Hematopoietic multipotent progenitor cell treated with erythropoietin and hydrocortisone succinate and interleukin-3 and kit ligand, for 15 days (in vitro differentiated cells): ENCODE data around the gene JPH3.

Experiments
- DNase-seq: peaks from one replicate; pipeline ENCODE4 v3.0.0-alpha.2; 2015; ENCODE audit warnings: low spot score

Gene JPH3

DNA sequence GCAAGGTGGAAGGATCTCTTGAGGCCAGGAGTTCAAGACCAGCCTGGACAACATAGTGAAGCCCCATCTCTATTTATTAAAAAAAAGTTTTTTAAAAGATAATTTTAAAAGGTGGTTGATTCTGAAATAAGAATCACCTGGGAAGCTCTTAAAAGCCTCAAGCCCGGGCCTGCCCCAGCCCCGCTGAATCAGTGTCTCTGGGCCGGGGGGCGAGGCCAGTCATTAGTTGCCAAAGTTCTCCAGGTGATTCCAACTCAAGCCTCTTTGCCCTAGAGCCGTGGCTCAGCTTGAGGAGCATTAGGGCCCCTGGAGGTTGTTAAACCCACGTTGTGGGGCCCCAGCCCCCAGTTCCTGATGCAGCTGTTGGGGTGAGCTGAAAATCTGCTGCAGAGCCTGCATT, 24.6 kb downstream of the JPH3 start:
- no peak for DNase-seq

DNA sequence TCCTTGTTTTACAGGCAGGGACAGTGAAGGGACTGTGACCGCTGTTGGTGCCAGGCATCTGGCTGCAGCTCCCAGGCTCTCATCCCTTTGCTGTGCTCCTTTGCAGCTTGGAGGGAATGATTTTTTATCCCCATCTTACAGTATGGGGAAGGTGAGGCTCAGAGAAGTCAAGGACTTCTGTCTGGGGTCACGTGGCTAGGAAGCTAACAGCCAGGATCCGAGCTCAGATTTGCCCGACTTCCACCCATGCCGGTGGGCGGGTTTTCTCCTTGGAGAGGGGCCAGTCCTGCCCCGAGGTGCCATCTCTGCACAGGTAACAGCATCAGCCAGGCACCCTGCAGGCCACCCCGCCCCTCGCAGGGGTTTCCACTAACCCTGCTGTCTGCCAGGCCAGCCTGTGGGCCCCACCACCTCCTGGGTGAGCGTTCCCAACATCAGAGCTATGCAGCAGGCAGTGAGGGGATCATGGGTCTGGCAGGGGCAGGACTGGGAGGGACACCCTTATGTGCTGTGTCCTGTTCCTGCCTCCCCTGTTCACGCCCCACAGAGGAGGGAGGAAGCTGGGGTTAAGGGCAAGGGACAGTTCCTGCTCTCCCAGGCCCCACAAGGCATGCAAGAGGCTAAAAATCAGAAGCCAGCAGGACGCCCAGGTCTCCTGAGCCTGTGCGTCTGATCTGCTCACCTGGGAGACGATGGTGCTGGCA, 25.4 kb downstream of the JPH3 start:
- no peak for DNase-seq

DNA sequence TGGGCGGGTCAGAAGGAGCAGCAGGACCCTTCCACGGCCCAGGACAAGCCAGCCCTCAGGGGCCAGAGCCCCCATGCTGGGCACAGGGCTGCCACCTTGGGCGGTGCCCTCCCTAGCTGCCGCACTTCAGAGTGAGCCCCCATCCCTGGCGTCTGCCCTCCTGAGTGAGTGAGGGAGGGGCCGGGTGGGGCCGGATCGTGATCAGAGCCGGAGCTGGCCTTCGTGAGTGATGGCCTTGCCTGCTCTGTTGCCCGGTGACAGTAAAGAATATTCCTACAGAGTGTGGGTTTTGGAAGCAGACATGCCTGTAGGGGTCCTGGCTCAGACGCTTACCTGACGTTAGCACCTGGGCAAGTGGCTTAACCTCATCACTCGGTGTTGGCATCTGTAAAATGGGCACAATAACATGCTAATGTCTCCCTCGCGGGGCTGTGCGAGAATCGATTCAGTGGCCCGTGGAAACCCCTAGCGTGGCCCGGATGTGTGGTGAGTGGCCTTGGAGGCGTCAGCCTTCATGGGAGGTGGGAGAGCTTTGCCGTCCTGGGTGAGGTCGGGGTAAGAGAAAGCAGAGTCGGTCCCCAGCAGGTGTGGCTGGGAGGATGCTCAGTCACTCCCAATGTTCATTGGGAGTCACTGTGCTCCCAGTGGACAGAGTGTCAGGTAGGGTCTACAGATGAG, 26.1 kb downstream of the JPH3 start:
- DNase-seq, result no peak

DNA sequence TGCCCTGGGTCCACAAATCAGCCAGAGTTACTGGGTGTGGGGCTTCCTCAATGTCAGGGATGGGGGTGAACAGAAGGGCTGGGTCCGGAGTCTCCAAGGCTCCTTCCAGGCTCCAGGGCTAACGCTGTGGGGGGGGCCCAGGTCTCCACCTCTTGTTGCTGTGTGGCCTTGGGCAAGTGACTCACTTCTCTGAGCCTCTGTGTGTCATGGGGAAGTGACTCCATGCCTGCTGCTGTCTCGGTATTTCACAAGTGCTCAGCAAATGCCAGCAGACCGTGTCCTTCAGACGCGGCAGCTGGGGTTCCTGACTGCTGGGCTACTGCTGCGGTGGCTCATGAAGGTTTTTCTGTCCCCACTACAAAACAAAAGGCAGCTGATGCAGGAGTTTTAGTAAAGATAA, 26.6 kb downstream of the JPH3 start:
- DNase-seq, result no peak

DNA sequence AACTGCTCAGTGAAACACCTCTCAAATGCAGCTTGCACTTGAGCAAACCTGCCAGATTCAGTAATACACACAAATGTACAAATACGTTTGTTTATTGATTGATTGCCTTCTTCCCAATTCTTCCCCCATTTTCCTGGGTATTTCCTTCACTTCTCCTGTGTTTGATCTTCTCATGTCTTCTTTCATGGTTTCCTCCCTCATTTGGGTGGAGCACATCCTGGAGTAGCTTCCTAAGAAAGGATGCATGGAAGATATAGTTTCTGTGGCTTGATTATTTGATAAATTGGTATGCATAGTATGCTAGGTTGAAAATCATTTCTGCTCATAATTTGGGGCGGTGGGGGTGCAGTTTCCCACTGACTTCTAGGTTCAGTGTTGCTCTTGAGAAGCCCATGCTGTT, 28.8 kb downstream of the JPH3 start:
- no peak for DNase-seq

DNA sequence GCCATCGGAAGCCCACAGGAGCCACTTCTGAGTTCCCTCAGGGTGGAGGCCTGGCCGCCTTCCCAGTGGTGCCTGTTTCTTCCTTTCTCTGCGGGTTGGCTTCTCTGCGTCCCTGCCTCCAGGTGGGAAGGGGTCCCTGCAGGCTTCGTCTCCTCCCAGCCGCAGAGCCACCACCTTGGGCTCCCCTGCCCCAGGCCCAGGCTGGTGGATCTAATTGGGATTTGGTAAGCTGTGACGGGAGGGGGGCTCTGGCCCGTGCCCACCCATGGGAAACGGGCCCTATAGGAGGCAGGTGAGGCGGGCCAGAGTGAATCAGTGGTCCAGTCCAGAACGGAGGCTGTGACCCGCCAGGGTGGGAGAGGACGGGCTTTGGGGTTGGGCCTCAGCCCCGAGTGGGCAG, 32.1 kb downstream of the JPH3 start:
- no peak for DNase-seq

DNA sequence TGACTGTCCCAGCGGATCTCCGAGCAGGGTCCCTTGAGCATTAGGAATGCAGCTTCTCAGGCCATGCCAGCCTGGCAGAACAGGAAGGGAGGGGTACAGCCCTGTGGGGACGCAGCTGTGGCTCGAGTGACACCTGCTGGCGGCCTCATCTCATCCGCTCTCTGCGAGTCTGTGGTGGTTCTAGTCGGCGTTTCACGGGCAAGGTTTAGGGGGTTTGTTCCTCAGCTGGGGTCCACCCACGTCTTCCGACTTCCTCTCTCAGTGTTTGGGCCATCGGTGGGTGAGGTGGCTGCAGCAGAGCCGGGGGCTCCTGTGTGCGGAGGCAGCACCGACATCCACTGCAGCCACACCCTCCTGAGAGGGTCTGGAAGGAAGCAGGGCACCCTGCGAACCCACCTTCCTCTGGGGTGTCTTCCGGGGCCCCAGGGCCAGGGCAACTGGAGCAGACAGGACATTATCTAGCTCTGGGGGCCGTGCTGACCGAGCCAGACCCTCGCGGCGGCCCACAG, 33.3 kb downstream of the JPH3 start:
- DNase-seq, result no peak

DNA sequence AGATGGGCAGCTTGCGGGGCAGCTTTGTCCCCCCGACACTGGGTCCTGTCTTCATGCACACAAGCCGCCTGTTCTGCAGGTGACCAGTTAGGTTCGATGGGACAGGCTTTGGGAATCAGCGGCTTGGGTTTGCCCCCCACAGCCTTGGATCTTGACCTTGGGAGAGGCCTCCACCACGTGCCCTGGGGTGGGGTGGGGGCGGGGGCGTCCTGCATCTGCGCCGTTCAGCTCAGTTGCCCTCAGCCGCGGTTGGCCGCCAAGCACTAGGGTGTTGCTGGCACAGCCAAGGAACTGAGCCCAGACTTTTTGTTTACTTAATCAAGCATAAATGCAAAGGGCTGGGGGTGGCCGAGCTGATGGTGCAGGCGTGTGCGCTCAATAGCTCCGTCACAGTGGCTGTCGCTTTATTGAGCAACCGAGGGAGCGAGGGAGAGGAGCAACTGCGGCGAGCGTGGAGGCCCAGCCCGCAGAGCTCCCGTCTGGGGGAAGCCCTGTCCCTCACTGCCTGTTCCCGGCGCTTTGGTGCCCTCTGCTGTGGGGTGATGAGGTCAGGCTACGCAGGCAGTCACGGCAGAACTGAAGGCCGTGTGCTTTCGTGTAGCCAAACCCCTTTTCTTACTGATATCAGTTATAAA, 33.9 kb downstream of the JPH3 start:
- peak; percentile 6 for DNase-seq

DNA sequence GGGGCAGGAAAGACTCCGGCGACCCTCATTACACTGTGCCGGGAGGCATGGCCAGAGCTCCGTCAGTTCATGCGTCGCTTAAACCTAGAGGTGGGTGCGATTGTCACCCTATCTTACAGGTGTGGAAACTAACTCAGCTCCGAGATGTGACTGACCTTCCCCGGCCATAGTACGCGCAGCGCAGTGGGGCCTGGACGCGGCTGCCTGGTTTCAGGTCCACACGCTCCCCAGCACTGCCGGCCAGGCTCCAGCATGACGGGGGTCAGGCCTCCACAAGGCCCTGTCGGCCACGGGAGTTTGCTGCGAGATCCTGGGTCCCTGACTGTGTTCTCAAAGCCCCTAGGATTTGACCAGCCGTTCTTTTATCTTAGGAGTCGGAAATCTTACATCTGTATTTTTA, 34.4 kb downstream of the JPH3 start:
- no peak for DNase-seq

DNA sequence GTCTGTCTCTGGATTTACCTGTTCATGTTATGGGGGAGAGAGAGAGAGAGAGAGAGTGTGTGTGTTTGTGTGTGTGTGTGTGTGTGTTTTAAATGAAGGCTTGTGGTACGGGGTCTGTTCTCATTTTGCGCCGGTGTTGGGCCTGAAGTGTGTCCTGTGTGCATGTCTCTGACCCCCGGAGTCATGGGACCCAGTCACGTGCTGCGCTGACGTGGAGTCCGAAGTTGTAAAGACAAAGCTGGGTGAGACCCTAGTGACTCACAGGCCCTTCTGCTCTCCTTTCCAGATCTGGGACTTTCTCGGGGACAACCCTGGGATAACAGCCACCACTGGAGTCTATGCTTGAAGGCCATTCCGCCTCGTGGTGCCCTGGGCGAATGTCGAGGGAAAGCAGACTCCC, 35.0 kb downstream of the JPH3 start:
- no peak for DNase-seq

DNA sequence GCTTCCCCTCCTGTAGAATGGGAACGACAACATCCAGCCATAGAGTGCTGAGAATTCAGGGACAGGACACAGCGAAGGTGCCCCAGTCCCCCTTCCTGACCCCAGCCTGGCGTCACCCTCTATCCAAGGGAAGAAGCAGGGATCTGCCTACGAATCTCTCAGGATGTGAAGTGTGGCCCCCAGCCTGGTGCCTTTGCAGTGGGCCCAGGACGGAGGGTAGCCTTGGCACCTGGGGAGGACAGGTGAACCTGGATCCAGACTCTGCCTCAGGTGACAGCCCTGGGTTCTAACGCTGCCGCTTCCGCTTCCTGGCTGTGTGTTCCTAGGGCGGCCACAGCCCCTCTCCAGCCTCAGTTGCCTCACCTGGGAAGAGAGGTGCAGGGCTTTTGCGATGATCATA, 36.4 kb downstream of the JPH3 start:
- DNase-seq, result no peak

DNA sequence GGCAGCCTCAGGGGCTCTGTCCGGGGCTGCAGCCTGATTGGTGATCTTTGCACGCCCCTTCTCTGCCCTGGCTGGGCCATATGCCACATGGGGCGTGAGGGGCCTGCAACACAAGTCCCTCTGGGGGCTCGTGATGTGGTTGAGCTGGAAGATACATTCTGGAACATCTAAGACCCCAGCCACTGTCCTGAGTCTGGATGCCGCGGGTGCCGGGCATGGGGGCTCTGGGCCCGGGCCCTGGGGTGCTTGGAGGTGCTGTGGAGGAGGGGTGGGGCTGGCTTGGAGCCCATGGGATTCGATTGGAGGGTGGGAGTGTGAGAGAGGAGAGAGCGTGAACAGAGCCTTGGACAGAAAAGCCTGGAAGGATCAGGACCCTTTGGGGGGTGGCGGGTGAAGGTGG, 39.4 kb downstream of the JPH3 start:
- no peak for DNase-seq

DNA sequence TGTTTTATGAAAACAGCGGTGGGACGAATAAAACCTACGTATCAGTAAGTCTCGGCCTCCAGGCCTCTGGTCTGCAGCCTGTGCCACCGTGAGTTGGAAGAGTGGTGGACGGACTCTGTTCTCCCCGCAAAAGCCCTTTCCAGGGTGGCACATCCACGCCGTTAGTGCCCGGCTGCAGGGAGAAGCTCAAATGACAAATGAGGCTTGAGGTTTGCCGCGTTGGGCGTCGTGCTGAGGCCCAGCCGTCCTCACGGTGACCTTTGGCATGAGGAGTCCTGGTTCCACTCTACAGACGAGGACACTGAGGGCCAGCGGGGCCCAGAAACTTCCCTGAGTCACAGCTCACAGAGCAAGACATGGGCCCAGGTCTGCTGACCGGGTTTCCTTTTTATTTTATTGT, 40.2 kb downstream of the JPH3 start:
- DNase-seq, result no peak

DNA sequence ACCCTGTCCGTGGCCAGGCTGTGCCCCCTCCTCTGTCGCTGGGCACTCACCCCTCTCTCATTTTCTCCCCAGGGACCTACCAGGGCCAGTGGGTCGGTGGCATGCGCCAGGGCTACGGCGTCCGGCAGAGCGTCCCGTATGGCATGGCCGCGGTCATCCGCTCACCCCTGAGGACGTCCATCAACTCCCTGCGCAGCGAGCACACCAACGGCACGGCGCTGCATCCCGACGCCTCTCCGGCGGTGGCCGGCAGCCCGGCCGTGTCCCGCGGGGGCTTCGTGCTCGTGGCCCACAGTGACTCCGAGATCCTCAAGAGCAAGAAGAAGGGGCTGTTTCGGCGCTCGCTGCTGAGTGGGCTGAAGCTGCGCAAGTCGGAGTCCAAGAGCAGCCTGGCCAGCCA, 41.9 kb downstream of the JPH3 start:
- DNase-seq, result no peak

DNA sequence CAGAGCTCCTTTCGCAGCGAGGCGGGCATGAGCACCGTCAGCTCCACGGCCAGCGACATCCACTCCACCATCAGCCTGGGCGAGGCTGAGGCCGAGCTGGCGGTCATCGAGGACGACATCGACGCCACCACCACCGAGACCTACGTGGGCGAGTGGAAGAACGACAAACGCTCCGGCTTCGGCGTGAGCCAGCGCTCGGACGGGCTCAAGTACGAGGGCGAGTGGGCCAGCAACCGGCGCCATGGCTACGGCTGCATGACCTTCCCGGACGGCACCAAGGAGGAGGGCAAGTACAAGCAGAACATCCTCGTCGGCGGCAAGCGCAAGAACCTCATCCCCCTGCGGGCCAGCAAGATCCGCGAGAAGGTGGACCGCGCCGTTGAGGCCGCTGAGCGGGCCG, 42.3 kb downstream of the JPH3 start:
- no peak for DNase-seq

DNA sequence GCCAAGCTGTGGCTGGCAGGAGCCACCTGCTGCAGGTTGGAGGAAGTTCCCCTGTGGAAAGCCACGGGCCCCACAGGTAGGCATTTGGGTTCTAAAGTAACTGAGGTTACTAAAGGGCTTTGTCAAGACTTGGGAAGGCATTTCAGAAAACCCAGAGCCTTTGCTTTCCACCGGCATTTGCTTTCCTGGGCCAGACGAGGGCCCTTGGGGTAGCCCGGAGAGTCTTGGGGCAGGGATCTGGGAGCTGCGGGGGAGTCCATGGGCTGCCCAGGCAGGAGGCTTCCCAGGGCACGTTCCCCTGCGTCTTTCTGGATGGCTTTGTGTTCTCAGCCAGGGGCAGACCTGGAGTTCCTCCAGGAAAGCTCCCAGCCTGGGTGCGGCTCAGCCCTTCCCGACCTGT, 43.5 kb downstream of the JPH3 start:
- no peak for DNase-seq

DNA sequence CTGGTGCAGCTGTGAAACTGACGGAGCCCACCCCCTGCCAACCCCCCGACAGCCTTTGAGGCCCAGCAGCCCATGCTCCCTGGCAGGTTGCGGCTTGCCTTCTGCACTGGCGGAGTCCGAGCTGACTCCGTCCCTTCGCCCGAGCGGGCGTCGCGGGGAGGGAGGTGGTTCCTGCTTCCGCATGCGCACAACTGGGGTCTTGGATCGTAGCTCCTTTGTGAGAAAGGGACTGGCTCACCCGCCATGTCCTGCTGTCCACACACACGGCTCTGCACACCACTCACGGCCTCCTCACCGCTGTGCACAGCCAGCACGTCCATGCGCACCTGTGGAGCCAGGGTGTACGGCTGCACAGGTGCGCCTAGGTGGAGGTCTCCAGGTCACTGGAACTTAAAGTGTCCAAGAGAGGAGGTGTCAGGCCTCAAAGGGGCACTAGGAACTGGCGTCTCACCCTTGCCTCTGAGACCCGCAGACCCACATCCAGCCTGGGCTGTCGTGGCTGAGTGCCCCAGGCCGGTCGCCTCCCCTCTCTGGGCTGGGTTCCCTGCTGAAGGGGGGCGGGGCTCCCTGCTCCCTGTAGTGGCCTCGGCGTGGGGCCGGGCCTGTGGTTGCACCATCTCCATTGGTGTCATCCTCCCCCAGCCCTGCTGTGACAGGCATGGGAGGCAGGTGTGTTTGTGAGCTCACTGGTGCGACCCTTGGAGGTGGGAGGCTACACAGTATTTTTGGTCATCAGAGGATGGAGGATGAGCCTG, 45.3 kb downstream of the JPH3 start:
- DNase-seq, result no peak

DNA sequence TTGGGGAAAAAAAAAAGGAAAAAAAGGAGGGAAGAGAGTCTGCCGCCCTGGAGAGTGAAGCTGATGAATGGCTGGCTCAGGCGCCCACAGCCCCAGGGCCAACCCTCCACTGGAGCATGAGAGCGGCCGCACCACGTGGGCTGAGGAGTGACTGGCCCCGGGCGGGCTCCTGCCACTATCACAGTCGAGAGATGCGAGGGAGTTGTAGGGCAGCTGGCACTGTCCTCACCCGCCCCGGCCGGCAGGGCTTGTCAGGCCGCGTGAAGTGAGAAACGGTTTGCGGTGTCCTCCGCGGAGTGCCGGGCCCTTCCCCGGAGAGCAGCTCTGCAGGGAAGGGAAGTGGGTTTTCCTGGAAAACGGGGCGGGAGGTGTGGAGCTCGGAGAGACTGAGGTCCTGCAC, 45.9 kb downstream of the JPH3 start:
- DNase-seq, result no peak

DNA sequence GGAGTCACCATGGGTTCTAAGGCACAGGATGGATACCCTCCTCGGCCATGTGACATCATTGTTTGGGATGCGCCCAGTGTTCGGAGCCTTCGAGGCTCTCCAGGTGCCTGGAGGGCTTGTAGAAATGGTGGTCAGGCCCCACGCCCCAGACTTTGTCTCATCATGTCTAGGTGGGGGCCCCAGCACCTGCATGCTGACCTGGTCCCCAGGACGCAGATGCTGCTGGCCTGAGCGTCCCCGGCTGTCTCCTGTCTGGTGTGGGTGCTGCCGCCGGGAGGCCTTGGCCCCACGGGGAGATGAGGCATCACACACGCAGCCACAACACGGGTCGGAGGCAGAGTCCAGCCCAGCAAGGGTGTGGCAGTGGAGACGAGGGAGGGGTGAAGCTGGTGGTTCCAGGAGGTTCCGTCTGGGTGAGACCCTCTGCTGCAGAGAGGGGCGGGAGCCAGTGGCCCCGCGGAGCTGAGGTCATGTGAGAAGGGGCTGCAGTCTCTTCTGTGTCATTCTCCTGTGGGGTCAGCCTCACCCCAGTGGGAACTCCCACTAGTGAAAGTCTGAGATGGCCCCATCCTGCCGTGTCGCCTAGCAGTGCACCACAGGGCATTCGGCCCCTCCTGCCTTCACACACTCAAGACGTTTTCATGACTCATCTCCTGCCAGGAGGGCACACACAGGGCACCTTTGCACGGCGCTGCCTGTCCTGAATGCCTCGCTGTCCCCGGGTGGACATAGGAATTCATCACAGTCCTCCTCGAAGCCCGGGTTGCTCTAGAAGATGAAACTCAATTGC, 46.6 kb downstream of the JPH3 start:
- DNase-seq, result no peak

DNA sequence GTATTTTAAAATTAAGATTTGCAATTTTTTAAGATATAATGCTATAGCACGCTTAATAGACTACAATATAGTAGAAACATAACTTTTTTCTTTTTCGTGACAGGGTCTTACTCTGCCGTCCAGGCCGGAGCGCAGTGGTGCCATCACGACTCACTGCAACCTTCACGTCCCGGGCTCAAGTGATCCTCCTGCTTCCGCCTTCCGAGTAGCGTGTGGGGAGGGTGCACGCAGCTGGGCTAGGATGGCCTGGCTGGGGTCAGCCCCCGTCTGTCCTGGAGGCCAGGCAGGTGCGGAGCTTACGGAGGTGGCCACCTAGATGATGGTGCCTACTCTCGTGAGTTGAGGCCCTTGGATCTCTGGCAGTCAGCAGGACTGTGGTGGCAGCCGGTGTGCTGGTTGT, 50.1 kb downstream of the JPH3 start:
- DNase-seq, result no peak

DNA sequence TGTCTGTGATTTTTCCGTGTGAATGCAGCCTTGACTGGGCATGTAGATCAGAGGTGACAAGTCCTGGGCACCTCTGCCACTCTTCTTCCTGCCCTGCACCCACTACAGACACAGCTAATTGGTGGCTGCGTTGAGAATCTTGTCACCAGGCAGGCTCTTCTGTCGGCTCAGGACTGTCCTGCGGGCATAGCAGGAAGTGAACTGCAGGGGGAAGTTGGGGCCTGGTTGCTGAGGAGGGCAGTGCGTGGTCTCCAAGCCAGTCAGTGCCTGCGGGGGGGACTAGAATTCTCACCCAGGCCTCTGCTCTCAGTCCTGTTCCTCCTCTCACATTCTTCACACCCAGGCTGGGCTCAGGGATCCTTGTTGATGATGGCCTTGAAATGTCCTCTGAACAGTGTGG, 50.5 kb downstream of the JPH3 start:
- DNase-seq, result no peak

DNA sequence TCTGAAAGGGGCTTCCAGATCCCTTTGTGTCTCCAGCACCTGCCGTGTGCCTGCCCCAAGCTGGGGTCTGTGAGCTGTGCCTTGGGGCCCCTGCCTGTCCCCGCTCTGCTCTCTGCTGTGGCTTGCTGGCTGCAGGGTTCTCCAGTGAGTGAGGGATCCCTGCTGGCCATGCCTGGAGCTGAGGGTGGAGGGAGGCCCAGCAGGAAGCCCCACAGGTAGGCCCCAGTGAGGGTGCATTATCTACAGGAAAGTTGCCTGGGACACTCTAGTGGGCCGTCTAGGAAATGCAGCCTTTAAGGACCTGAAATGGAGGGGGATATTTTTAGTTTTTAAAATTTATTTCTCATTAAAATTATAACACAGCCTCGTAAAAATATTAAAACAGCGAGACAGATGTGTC, 50.9 kb downstream of the JPH3 start:
- DNase-seq, result no peak
